ENCODE measurements around the gene RIC1.
"Not testable (repeated sequence)": the region's sequence is repeated elsewhere in the genome, so short reads cannot be mapped to it uniquely, and the experiment has no call there.

Gene RIC1

GRCh38 chr9:5622016-5622415 is 6.9 kb upstream of the RIC1 start:
- no peak for DNase-seq

- DNase-seq, result no peak
These were observed 4.3 kb upstream of the RIC1 start for GRCh38 chr9:5624655-5625054.

- DNase-seq, result no peak
These were observed 1.9 kb upstream of the RIC1 start for GRCh38 chr9:5626727-5627634.

- not testable (repeated sequence) for DNase-seq
These were observed 1.2 kb upstream of the RIC1 start for GRCh38 chr9:5627686-5628085.

GRCh38 chr9:5628183-5628529 is 751 bp upstream of the RIC1 start:
- DNase-seq, result no peak

GRCh38 chr9:5629312-5630080 is 589 bp downstream of the RIC1 start:
- DNase-seq, result peak; percentile 45

GRCh38 chr9:5630081-5630507 is 1.2 kb downstream of the RIC1 start:
- peak; percentile 47 for DNase-seq

- DNase-seq, result no peak
These were observed 2.1 kb downstream of the RIC1 start for GRCh38 chr9:5631026-5631425.

GRCh38 chr9:5632540-5632939 is 3.6 kb downstream of the RIC1 start:
- DNase-seq, result no peak

- no peak for DNase-seq
These were observed 4.3 kb downstream of the RIC1 start for GRCh38 chr9:5633243-5633642.

GRCh38 chr9:5635390-5635789 is 6.5 kb downstream of the RIC1 start:
- DNase-seq, result no peak

GRCh38 chr9:5639816-5640215 is 10.9 kb downstream of the RIC1 start:
- no peak for DNase-seq

GRCh38 chr9:5642170-5642569 is 13.3 kb downstream of the RIC1 start:
- no peak for DNase-seq

- peak; percentile 18 for DNase-seq
These were observed 14.2 kb downstream of the RIC1 start for GRCh38 chr9:5643005-5643624.

GRCh38 chr9:5644501-5644900 is 15.6 kb downstream of the RIC1 start:
- no peak for DNase-seq

GRCh38 chr9:5646116-5646515 is 17.2 kb downstream of the RIC1 start:
- DNase-seq, result no peak

- no peak for DNase-seq
These were observed 21.6 kb downstream of the RIC1 start for GRCh38 chr9:5650356-5651105.

GRCh38 chr9:5651246-5651645 is 22.3 kb downstream of the RIC1 start:
- DNase-seq, result no peak

- no peak for DNase-seq
These were observed 23.9 kb downstream of the RIC1 start for GRCh38 chr9:5652821-5653220.

GRCh38 chr9:5662804-5663203 is 33.9 kb downstream of the RIC1 start:
- DNase-seq, result not testable (repeated sequence)

GRCh38 chr9:5665059-5665458 is 36.2 kb downstream of the RIC1 start:
- DNase-seq, result no peak

- no peak for DNase-seq
These were observed 38.5 kb downstream of the RIC1 start for GRCh38 chr9:5667391-5667790.

- DNase-seq, result no peak
These were observed 41.2 kb downstream of the RIC1 start for GRCh38 chr9:5670079-5670478.
